CD8-positive, alpha-beta memory T cell (primary cell): ENCODE measurements around the gene MIER3. TPM values are rescaled to one million over a fixed set of nuclear protein-coding genes. Genes with fewer than 3 reads are reported as not detected.

Experiments used
- CTCF ChIA-PET: fragments of 350-600 bp; sonication (Branson Sonifier 250); formaldehyde crosslinking; loops from one replicate; lab custom pipeline; 2021; ENCODE audit warnings: antibody characterized with exemption; lab: Charles Lee
- POLR2A ChIA-PET: fragments of 350-600 bp; sonication (Branson Sonifier 250); formaldehyde crosslinking; loops from one replicate; lab custom pipeline; 2021; ENCODE audit warnings: antibody characterized with exemption; lab: Charles Lee
- DNase-seq, 5 donors: peaks; one replicate each; pipeline versions ENCODE4 v3.0.0 to v3.0.0-alpha.2; 2020 to 2022; ENCODE audit warnings: mixed read lengths in 1 of 5
- H3K27ac ChIP-seq: one replicate; pipeline ENCODE4 v1.7.0; 2013; ENCODE audit warnings: low read depth, mild to moderate bottlenecking, low read length, moderate library complexity
- H3K27me3 ChIP-seq: 2 replicates; pipeline ENCODE4 v1.7.0; 2013; ENCODE audit warnings: low read length, mild to moderate bottlenecking; ENCODE audit not compliant: insufficient read depth, poor library complexity, severe bottlenecking
- H3K36me3 ChIP-seq: 2 replicates; pipeline ENCODE4 v1.7.0; 2013; ENCODE audit warnings: mild to moderate bottlenecking, low read length, moderate library complexity; ENCODE audit not compliant: insufficient read depth
- H3K4me1 ChIP-seq: 2 replicates; pipeline ENCODE4 v1.7.0; 2013; ENCODE audit warnings: mild to moderate bottlenecking, low read length, moderate library complexity; ENCODE audit not compliant: insufficient read depth
- H3K4me3 ChIP-seq: 2 replicates; pipeline ENCODE4 v1.7.0; 2013; ENCODE audit warnings: mild to moderate bottlenecking, low read length
- H3K9me3 ChIP-seq: 2 replicates; pipeline ENCODE4 v1.7.0; 2013; ENCODE audit warnings: mild to moderate bottlenecking, low read length
- H3K27ac Mint-ChIP-seq, 8 donors: one replicate each; pipeline ENCODE4 v1.8.0; 2020 to 2021; ENCODE audit warnings: mixed read lengths in 8 of 8, mild to moderate bottlenecking in 6 of 8, inconsistent platforms in 3 of 8, moderate library complexity in 3 of 8
- H3K27me3 Mint-ChIP-seq, 2 donors: one replicate each; pipeline ENCODE4 v1.8.0; 2020 to 2021; ENCODE audit warnings: mixed read lengths in 2 of 2, mild to moderate bottlenecking in 1 of 2, moderate library complexity in 1 of 2
- H3K36me3 Mint-ChIP-seq, 3 donors: one replicate each; pipeline ENCODE4 v1.8.0; 2020 to 2021; ENCODE audit warnings: mixed read lengths in 3 of 3, inconsistent platforms in 1 of 3, mild to moderate bottlenecking in 1 of 3
- H3K4me1 Mint-ChIP-seq, 3 donors: one replicate each; pipeline ENCODE4 v1.8.0; 2020 to 2021; ENCODE audit warnings: mixed read lengths in 3 of 3, inconsistent platforms in 1 of 3, mild to moderate bottlenecking in 1 of 3
- H3K4me3 Mint-ChIP-seq, 7 donors: one replicate each; pipeline ENCODE4 v1.8.0; 2020 to 2021; ENCODE audit warnings: mixed read lengths in 7 of 7, mild to moderate bottlenecking in 6 of 7, moderate library complexity in 4 of 7, inconsistent platforms in 2 of 7
- H3K9me3 Mint-ChIP-seq, 5 donors: one replicate each; pipeline ENCODE4 v1.8.0; 2020 to 2022; ENCODE audit warnings: mixed read lengths in 5 of 5, mild to moderate bottlenecking in 3 of 5, moderate library complexity in 2 of 5, inconsistent platforms in 1 of 5
- polyA plus RNA-seq: library from polyadenylated mRNA; unstranded; fragments of 300-500 nt; fragmentation: Illumina TruSeq; gene quantifications from one replicate; pipeline ENCODE4 v1.2.3, GENCODE V29; 2021
- total RNA-seq, 2 experiments: library from RNA; stranded (reverse); gene quantifications; one replicate each; pipeline ENCODE4 v1.2.3, GENCODE V29; 2021

MIER3 gene
- total and polyA plus RNA-seq, 3 experiments from 2014 or later: 8.2 to 26.0 (median 23.6) TPM

GRCh38 chr5:56977021-56977420 is 25.1 kb upstream of the MIER3 start:
- Histone ChIP-seq H3K27me3 (no peaks in the 10 kb centered on the region), H3K9me3 (no peaks in the 10 kb centered on the region), H3K4me3 (no peak overlapping the region), H3K4me1 (no peaks in the 10 kb centered on the region), H3K36me3 (no peaks in the 10 kb centered on the region), H3K27ac (no peak overlapping the region)
- Mint-ChIP-seq H3K27ac (no peak overlapping the region), H3K27me3 (peaks cover 5 to 16% of the 10 kb centered on the region in 2 donors), H3K36me3 (no peaks in the 10 kb centered on the region), H3K4me3 (no peak overlapping the region), H3K4me1 (no peaks in the 10 kb centered on the region), H3K9me3 (no peaks in the 10 kb centered on the region)
- no peak for DNase-seq
- ChIA-PET CTCF (no interaction called here), POLR2A (no interaction called here)

GRCh38 chr5:56974241-56974640 is 22.3 kb upstream of the MIER3 start:
- Mint-ChIP-seq H3K27me3 (peaks cover 4 to 23% of the 10 kb centered on the region in 2 donors), H3K9me3 (no peaks in the 10 kb centered on the region), H3K27ac (no peak overlapping the region), H3K4me3 (no peak overlapping the region), H3K4me1 (no peaks in the 10 kb centered on the region), H3K36me3 (no peaks in the 10 kb centered on the region)
- Histone ChIP-seq H3K27ac (no peak overlapping the region), H3K4me1 (no peaks in the 10 kb centered on the region), H3K36me3 (no peaks in the 10 kb centered on the region), H3K27me3 (no peaks in the 10 kb centered on the region), H3K9me3 (no peaks in the 10 kb centered on the region), H3K4me3 (no peak overlapping the region)
- no peak for DNase-seq
- CTCF ChIA-PET: no interaction called here
- POLR2A ChIA-PET: no interaction called here

GRCh38 chr5:56973473-56973872 is 21.6 kb upstream of the MIER3 start:
- Histone ChIP-seq H3K36me3 (no peaks in the 10 kb centered on the region), H3K4me1 (no peaks in the 10 kb centered on the region), H3K27me3 (no peaks in the 10 kb centered on the region), H3K9me3 (no peaks in the 10 kb centered on the region), H3K27ac (no peak overlapping the region), H3K4me3 (no peak overlapping the region)
- Mint-ChIP-seq H3K4me1 (no peaks in the 10 kb centered on the region), H3K36me3 (no peaks in the 10 kb centered on the region), H3K9me3 (no peaks in the 10 kb centered on the region), H3K4me3 (no peak overlapping the region), H3K27ac (peak overlapping the region in 1 of 8 donors; percentile 44), H3K27me3 (peaks cover 4 to 28% of the 10 kb centered on the region in 2 donors)
- POLR2A ChIA-PET: no interaction called here
- DNase-seq: no peak
- CTCF ChIA-PET: no interaction called here

GRCh38 chr5:56971275-56971674 is 19.4 kb upstream of the MIER3 start:
- no peaks in the 10 kb centered on the region for H3K27me3 ChIP-seq
- POLR2A ChIA-PET: no interaction called here
- H3K36me3 ChIP-seq: no peaks in the 10 kb centered on the region
- no peak overlapping the region for H3K4me3 Mint-ChIP-seq
- no peaks in the 10 kb centered on the region for H3K36me3 Mint-ChIP-seq
- no peaks in the 10 kb centered on the region for H3K4me1 Mint-ChIP-seq
- CTCF ChIA-PET: no interaction called here
- no peak overlapping the region for H3K4me3 ChIP-seq
- no peaks in the 10 kb centered on the region for H3K4me1 ChIP-seq
- no peaks in the 10 kb centered on the region for H3K9me3 Mint-ChIP-seq
- no peak overlapping the region for H3K27ac ChIP-seq
- no peak for DNase-seq
- no peak overlapping the region for H3K27ac Mint-ChIP-seq
- no peaks in the 10 kb centered on the region for H3K9me3 ChIP-seq
- peaks cover 8 to 32% of the 10 kb centered on the region in 2 donors for H3K27me3 Mint-ChIP-seq

GRCh38 chr5:56964173-56964572 is 12.2 kb upstream of the MIER3 start:
- DNase-seq: no peak
- ChIA-PET POLR2A (no interaction called here), CTCF (interaction anchor here (1.4 kb wide), 1 partner anchor 9 kb away, joined by 4 read pairs; no protein-coding TSS in a partner anchor)
- Histone ChIP-seq H3K36me3 (no peaks in the 10 kb centered on the region), H3K4me1 (no peaks in the 10 kb centered on the region), H3K27ac (no peak overlapping the region), H3K27me3 (peaks cover 3% of the 10 kb centered on the region), H3K4me3 (no peak overlapping the region), H3K9me3 (no peaks in the 10 kb centered on the region)
- Mint-ChIP-seq H3K9me3 (no peaks in the 10 kb centered on the region), H3K27ac (no peak overlapping the region), H3K36me3 (no peaks in the 10 kb centered on the region), H3K4me1 (no peaks in the 10 kb centered on the region), H3K4me3 (no peak overlapping the region), H3K27me3 (peaks cover 17 to 60% of the 10 kb centered on the region in 2 donors)

GRCh38 chr5:56963246-56963645 is 11.3 kb upstream of the MIER3 start:
- Mint-ChIP-seq H3K4me3 (no peak overlapping the region), H3K27ac (no peak overlapping the region), H3K27me3 (peaks cover 19 to 63% of the 10 kb centered on the region in 2 donors), H3K36me3 (no peaks in the 10 kb centered on the region), H3K4me1 (no peaks in the 10 kb centered on the region), H3K9me3 (no peaks in the 10 kb centered on the region)
- Histone ChIP-seq H3K4me3 (no peak overlapping the region), H3K27ac (no peak overlapping the region), H3K9me3 (no peaks in the 10 kb centered on the region), H3K4me1 (no peaks in the 10 kb centered on the region), H3K36me3 (no peaks in the 10 kb centered on the region), H3K27me3 (peaks cover 4% of the 10 kb centered on the region)
- DNase-seq: no peak
- POLR2A ChIA-PET: no interaction called here
- CTCF ChIA-PET: no interaction called here

GRCh38 chr5:56962286-56962685 is 10.4 kb upstream of the MIER3 start:
- no peaks in the 10 kb centered on the region for H3K36me3 ChIP-seq
- DNase-seq: no peak
- Mint-ChIP-seq H3K4me3 (no peak overlapping the region), H3K4me1 (no peaks in the 10 kb centered on the region), H3K27ac (no peak overlapping the region), H3K27me3 (peaks cover 19 to 69% of the 10 kb centered on the region in 2 donors), H3K36me3 (no peaks in the 10 kb centered on the region), H3K9me3 (no peaks in the 10 kb centered on the region)
- H3K9me3 ChIP-seq: no peaks in the 10 kb centered on the region
- CTCF ChIA-PET: no interaction called here
- POLR2A ChIA-PET: no interaction called here
- no peak overlapping the region for H3K27ac ChIP-seq
- H3K4me3 ChIP-seq: no peak overlapping the region
- H3K4me1 ChIP-seq: no peaks in the 10 kb centered on the region
- H3K27me3 ChIP-seq: peaks cover 4% of the 10 kb centered on the region

- Histone ChIP-seq H3K9me3 (no peaks in the 10 kb centered on the region), H3K4me1 (no peaks in the 10 kb centered on the region), H3K36me3 (no peaks in the 10 kb centered on the region), H3K27ac (no peak overlapping the region), H3K27me3 (peaks cover 4% of the 10 kb centered on the region), H3K4me3 (no peak overlapping the region)
- no peak for DNase-seq
- H3K27me3 Mint-ChIP-seq: peaks cover 19 to 70% of the 10 kb centered on the region in 2 donors
- POLR2A ChIA-PET: no interaction called here
- no peak overlapping the region for H3K4me3 Mint-ChIP-seq
- CTCF ChIA-PET: no interaction called here
- H3K27ac Mint-ChIP-seq: no peak overlapping the region
- no peaks in the 10 kb centered on the region for H3K4me1 Mint-ChIP-seq
- H3K9me3 Mint-ChIP-seq: no peaks in the 10 kb centered on the region
- H3K36me3 Mint-ChIP-seq: no peaks in the 10 kb centered on the region
Observed at GRCh38 chr5:56961746-56962145, 9.8 kb upstream of the MIER3 start.

GRCh38 chr5:56959326-56959725 is 7.4 kb upstream of the MIER3 start:
- Histone ChIP-seq H3K4me1 (no peaks in the 10 kb centered on the region), H3K27me3 (peaks cover 7% of the 10 kb centered on the region), H3K27ac (no peak overlapping the region), H3K36me3 (no peaks in the 10 kb centered on the region), H3K4me3 (no peak overlapping the region), H3K9me3 (no peaks in the 10 kb centered on the region)
- Mint-ChIP-seq H3K4me3 (no peak overlapping the region), H3K36me3 (no peaks in the 10 kb centered on the region), H3K9me3 (no peaks in the 10 kb centered on the region), H3K4me1 (no peaks in the 10 kb centered on the region), H3K27ac (no peak overlapping the region), H3K27me3 (peaks cover 19 to 69% of the 10 kb centered on the region in 2 donors)
- no peak for DNase-seq
- ChIA-PET POLR2A (no interaction called here), CTCF (no interaction called here)
